GM15510 (cell line): ENCODE measurements around the gene KDM6A.

ENCODE experiments used
- POLR2A ChIP-seq: IDR thresholded peaks from 3 replicates; pipeline ENCODE4 v1.6.1; 2011; ENCODE audit warnings: borderline replicate concordance; ENCODE audit not compliant: insufficient read length; ENCODE audit errors: extremely low read depth

The KDM6A gene

DNA sequence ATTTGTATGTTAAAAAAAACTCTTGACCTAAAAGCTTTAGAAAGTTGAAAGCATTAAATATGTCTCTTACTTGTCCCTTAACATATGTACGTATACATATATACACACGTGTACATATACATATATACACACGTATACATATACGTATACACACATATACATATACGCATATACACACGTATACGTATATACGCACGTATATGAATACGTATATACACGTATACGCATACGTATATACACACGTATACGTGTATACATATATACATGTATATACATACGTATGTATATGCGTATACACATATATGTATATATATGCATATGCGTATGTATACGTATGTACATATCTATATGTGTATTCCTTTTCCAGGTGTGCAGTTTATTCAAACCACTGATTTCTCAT, 3.8 kb downstream of the KDM6A start:
- no peak for TF ChIP-seq POLR2A

DNA sequence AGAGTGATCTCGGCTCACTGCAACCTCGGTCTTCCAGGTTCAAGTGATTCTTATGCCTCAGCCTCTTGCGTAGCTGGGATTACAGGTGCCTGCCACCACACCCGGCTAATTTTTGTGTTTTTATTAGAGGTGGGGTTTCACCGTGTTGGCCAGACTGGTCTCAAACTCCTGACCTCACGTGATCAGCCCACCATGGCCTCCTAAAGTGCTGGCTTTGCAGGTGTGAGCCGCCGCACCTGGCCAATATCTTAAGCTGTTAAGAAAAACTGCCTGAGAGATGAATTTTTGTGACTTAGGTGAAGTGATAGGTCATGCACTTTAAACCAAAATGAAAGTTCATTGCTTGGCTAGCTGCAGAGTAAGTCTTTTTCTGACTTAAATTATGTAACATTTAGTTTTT, 5.8 kb downstream of the KDM6A start:
- no peak for TF ChIP-seq POLR2A

DNA sequence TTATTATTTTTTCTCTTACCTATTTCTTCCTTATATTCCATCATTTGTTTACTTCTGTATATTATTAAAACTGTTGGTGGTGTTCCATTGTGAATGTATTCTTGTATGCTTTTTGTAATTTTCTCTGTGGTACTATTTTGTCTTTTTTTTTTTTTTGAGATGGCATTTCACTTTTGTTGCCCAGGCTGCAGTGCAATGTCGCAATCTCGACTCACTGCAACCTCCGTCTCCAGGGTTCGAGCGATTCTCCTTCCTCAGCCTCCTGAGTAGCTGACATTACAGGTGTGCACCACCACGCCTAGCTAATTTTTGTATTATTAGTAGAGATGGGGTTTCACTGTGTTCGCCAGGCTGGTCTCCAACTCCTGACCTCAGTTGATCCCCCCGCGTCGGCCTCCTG, 8.6 kb downstream of the KDM6A start:
- no peak for TF ChIP-seq POLR2A

DNA sequence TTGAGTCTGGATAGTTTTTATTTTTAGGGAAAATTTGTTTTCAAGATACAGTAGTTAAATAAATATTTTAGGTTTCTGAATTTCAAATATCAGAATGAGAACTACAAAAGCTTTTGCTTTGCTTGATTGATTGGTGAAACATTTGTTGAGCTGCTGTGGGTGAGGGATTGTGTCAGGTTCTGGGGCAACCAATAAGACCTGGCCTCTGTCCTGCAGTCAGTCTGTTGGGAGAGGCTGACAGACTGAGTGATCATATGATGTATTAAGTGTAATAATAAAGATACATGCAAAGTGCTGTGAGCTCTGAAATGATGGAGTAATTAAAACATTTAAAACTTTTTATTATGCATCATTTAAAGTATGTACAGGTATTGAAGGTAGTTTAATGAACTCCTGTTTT, 9.6 kb downstream of the KDM6A start:
- no peak for TF ChIP-seq POLR2A

DNA sequence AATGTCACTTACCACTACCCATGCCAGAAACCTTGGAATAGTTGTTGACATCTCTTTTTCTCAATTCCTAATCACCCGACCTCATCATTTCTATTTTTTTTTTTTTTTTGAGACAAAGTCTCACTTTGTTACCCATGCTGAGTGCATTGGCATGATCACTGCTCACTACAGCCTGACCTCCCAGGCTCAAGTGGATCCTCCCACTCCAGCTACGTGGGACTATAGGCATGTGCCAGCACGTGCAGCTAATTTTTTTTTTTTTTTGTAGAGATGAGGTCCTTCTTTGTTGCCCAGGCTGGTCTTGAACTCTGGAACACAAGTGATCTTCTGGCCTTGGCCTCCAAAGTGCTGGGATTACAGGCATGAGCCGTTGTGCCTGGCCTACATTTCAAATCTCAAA, 12.0 kb downstream of the KDM6A start:
- no peak for TF ChIP-seq POLR2A

DNA sequence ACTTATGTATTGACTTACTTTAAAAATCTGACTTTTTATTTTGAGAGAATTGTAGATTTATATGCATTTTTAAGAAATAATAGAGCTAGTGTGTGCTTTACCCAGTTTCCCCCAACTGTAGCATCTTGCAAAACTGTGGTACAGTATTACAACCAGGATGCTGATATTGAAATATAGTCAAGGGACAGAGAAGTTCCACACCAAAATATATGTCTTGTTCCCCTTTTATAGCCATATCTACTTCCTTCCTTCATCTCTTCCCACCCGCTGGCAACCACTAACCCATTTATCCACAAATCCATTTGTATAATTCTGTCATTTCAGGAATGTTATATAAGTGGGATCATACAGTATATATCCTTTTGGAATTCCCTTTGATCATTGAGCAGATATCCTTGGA, 16.8 kb downstream of the KDM6A start:
- TF ChIP-seq POLR2A, result no peak

DNA sequence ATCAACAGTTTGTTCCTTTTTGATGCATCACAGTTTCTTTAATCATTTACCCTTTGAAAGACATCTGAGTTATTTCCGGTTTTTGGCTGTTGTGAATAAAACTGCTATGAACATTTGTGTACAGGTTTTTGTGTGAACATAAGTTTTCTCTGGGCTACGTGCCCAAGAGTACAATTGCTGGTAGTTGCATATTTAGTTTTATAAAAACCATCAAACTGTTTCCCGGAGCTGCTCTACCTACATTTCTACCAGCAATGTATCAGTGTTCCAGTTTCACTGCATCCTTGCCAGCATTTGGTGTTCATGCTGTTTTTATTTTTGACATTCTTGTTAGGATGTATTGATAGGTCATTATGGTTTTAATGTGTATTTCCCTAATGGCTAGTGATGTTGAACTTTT, 17.3 kb downstream of the KDM6A start:
- TF ChIP-seq POLR2A, result no peak

DNA sequence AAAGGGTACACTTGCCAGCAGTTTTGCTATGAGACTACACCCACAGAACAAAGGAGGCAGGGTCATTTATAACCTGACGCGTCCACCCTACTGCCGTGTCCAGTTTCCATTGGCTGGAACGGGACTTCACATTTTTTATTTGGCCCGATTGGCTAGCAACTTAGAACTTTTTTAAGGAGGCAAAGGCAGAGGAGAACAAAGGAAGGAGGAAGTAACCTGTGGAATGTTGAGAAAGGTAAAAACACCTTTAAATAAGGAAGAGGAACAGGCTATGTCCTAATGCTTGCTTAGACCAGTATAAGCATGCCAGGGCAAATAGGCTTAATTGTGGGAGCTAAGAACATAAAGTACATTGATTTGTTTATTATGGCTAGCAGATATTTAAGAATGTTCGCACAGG, 18.7 kb downstream of the KDM6A start:
- TF ChIP-seq POLR2A, result no peak

DNA sequence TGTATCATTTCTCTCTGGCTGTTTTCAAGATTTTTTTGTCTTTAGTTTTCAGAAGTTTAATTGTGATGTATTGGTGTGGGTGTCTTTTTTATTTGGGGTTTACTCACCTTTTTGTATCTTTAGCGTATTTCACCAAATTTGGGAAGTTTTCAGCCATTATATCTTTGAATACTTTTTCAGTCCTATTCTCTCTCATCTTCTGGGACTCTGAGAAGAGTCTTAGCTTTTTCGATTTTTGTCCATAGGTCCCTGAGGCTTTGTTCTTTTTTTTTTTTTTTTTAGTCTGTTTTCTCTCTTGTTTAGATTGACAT, 23.8 kb downstream of the KDM6A start:
- TF ChIP-seq POLR2A, result no peak

DNA sequence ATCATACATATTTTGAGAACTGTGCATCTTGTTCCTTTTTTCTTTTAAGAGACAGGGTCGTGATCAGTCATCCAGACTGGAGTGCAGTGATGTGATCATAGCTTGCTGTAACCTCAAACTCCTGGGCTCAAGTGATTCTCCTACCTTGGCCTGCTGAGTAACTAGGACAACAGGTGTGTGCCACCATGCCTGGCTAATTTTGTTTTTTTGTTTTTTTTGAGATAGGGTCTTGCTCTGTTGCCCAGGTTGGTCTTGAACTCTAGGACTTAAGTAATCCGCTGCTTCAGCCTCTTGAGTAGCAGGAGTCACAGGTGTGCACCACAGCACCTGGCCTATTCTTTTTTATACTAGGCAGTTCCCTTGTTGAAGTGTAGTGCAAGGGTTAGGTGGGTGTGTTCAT, 24.6 kb downstream of the KDM6A start:
- no peak for TF ChIP-seq POLR2A

DNA sequence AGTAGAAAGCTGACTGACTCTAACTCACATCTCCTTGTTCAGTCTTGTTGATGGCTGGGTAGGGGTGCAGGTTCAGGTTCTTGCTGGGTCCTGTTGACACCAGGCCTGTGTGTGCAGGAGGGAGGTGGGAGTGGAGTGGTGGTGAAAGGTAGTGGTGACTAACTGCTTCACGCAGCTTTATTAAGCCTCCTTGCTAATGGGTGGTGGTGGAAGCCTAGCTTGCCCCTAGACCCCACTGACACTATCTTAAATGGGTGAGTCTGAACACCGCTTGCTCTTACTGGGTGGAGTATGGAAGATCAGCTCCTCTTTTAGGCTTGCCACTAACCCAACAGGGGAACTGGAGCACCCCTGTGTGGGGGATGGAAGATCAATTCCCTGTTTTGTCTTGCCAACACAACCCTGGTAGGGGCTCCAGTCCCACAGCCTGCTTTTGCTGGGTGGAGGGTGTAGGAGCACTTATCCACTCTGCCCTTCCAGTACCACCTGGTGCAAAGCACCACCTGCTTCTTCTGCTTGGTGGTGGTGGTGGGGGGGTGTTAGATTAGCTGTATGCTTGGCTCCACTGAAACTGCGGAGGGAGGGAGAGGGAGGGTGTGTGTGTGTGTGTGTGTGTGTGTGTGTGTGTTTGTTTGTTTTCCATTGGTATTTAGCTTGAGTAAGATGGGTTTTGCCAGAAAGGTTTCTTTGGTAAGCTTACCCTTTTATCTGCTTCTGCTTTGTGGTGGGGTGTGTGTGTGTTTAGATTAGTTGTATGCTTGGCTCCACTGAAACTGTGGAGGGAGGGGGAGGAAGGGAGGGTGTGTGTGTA, 25.6 kb downstream of the KDM6A start:
- no peak for TF ChIP-seq POLR2A

DNA sequence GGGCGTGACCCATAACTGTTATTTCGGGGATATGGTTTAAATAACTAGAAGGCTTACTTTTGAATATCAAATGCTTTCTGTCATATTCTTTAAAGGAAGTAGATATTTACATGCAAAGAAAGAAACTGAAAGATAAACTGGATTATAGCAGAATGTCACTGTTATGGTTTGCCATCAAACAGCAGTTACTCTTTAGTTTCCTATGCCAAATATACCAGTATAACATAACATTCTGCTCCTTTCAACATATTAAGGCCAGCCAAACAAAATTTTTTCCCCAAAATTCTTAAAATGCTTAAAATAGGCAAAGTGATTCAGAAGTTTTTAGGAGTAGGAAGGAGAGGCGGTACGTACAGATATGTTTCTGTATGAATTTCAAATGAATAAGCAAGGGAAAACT, 27.0 kb downstream of the KDM6A start:
- no peak for TF ChIP-seq POLR2A

DNA sequence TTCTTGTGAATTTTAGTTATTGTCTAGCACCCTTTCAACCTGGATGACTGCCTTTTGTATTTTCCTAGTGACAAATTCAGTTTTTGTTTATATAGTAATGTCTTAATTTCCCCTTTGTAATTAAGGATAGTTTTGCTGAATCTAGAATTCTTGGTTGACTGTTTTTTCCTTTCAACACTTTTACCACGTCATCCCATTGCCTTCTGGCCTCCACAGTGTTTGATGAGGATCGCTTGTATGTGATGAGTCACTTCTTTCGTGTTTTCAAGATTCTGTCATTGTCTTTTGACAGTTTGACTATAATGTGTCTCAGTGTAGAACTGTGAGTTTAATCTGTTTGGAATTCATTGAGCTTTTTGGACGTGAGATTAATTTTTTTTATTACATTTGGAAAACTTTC, 30.1 kb downstream of the KDM6A start:
- no peak for TF ChIP-seq POLR2A

DNA sequence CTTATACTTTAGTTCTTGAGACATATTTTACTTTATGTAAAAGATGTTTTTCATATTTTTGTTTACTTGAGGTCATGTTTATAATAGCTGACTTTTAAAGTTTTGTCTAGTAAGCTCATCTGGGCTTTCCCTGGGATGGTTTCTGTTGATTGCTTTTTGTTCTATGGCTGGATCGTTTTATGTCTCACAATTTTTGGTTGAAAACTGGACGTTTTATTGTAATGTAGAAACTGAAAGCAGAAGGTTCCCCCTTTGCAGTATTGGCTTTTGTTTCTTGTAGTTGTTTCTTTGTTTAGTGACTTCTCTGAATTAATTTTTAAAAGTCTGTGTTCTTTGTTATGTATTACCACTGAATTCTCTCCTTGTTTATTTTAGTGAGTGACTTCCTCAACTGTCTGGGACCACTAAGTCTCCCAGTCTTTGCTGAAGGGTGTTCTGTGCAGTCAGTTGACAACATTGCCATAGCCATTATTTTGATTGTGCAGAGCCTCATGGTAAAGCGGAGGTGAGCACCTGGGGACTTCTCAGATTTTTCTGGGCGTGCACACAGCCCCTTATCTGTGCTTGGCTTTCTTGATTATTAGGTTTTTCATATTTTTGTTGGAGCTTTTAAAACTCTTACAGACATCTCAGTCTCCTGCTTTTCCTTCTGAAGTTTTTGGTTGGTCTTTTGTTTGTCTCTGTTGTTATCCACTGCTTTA, 31.0 kb downstream of the KDM6A start:
- TF ChIP-seq POLR2A, result no peak

DNA sequence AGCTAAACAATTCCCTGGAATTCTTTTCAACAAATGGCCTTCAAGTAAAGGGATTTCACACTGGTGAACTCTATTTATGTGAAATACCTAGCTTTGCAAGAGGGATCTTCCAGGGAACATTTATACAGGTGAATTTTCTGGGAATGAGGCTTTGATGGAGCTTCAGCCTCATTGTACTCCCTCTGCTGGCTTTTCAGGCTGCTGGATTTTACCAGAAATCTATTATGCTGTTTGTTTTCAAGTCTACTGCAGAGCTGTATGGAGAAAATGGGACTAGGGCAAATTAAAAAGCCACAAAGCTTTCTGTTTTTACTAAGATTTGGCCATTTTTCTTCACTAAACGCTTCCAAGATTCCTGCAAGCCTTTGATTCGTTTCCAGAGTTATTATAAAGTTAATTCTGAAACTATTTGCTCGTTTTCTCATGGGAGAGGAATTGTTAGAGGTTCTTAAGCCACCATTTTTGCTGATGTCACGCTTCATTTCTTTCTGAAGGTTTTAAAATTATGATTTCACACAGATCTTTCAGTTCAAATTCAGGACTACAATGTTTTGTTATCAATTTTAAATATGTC, 31.6 kb downstream of the KDM6A start:
- no peak for TF ChIP-seq POLR2A

DNA sequence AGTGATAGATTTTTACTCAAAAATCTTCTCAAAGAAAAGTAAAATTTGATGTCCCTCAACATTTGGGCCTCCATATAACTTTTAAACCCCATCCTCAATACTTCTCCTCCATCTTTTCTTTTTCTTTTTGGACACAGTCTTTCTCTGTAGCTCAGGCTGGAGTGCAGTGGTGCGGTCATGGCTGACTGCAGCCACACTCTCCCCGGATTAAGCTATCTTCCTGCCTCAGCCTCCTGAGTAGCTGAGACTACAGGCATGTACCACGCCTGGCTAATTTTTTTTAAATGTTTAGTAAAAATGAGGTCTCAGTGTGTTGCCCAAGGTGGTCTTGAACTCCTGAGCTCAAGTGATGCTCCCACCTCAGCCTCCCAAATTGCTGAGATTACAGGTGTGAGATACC, 33.1 kb downstream of the KDM6A start:
- TF ChIP-seq POLR2A, result no peak
